Naive thymus-derived CD4-positive, alpha-beta T cell (primary cell): Measurements from ENCODE around the gene CCNE1. TPM values are rescaled to one million over a fixed set of nuclear protein-coding genes. Genes with fewer than 3 reads are reported as not detected.

ENCODE experiments used
- ATAC-seq: fragments of 150-1000 bp; cut with Tn5 transposase; 2 replicates; pipeline ENCODE4 v1.10.0; 2021; ENCODE audit warnings: mild to moderate bottlenecking, moderate library complexity
- CTCF ChIA-PET: fragments of 350-600 bp; sonication (Branson Sonifier 250); formaldehyde crosslinking; loops from one replicate; lab custom pipeline; 2021; ENCODE audit warnings: antibody characterized with exemption; lab: Charles Lee
- POLR2A ChIA-PET: fragments of 350-600 bp; sonication (Branson Sonifier 250); formaldehyde crosslinking; loops from one replicate; lab custom pipeline; 2021; ENCODE audit warnings: antibody characterized with exemption, inconsistent platforms; lab: Charles Lee
- DNase-seq, 9 donors: peaks; one replicate each; pipeline versions ENCODE4 v3.0.0 to v3.0.0-alpha.2; 2020 to 2022; ENCODE audit warnings: mixed read lengths in 1 of 9
- H3K27ac ChIP-seq: one replicate; pipeline ENCODE4 v1.7.0; 2013; ENCODE audit warnings: mild to moderate bottlenecking, low read depth, low read length, moderate library complexity
- H3K27me3 ChIP-seq, 2 donors: one replicate each; pipeline ENCODE4 v1.7.0; 2013; ENCODE audit warnings: low read length in 2 of 2, mild to moderate bottlenecking in 2 of 2, moderate library complexity in 2 of 2; ENCODE audit not compliant: control insufficient read depth in 2 of 2, insufficient read depth in 2 of 2
- H3K36me3 ChIP-seq, 3 experiments: 1 replicate in 2 of 3; 2 replicates in 1 of 3; pipeline ENCODE4 v1.7.0; 2013; ENCODE audit warnings: low read length in 3 of 3, mild to moderate bottlenecking in 3 of 3, moderate library complexity in 1 of 3; ENCODE audit not compliant: insufficient read depth in 3 of 3, control insufficient read depth in 2 of 3
- H3K4me1 ChIP-seq, 2 donors: one replicate each; pipeline ENCODE4 v1.7.0; 2013; ENCODE audit warnings: low read length in 2 of 2, mild to moderate bottlenecking in 2 of 2, moderate library complexity in 1 of 2; ENCODE audit not compliant: control insufficient read depth in 2 of 2, insufficient read depth in 2 of 2
- H3K4me3 ChIP-seq: 2 replicates; pipeline ENCODE4 v1.7.0; 2013; ENCODE audit warnings: mild to moderate bottlenecking, low read length
- H3K9me3 ChIP-seq, 3 experiments: 1 replicate in 2 of 3; 2 replicates in 1 of 3; pipeline ENCODE4 v1.7.0; 2013; ENCODE audit warnings: low read length in 3 of 3; ENCODE audit not compliant: control insufficient read depth in 2 of 3
- H3K27ac Mint-ChIP-seq, 9 donors: one replicate each; pipeline ENCODE4 v1.8.0; 2020 to 2022; ENCODE audit warnings: mixed read lengths in 9 of 9, mild to moderate bottlenecking in 8 of 9, moderate library complexity in 5 of 9, inconsistent platforms in 2 of 9
- H3K27me3 Mint-ChIP-seq, 5 donors: one replicate each; pipeline ENCODE4 v1.8.0; 2021 to 2022; ENCODE audit warnings: mixed read lengths in 5 of 5, mild to moderate bottlenecking in 1 of 5
- H3K36me3 Mint-ChIP-seq, 5 donors: one replicate each; pipeline ENCODE4 v1.8.0; 2020 to 2022; ENCODE audit warnings: mixed read lengths in 5 of 5, mild to moderate bottlenecking in 3 of 5, inconsistent platforms in 1 of 5
- H3K4me1 Mint-ChIP-seq, 7 donors: one replicate each; pipeline ENCODE4 v1.8.0; 2020 to 2022; ENCODE audit warnings: mixed read lengths in 7 of 7, mild to moderate bottlenecking in 3 of 7, inconsistent platforms in 1 of 7
- H3K4me3 Mint-ChIP-seq, 10 donors: one replicate each; pipeline ENCODE4 v1.8.0; 2020 to 2022; ENCODE audit warnings: mild to moderate bottlenecking in 10 of 10, mixed read lengths in 10 of 10, moderate library complexity in 6 of 10, inconsistent platforms in 2 of 10
- H3K9me3 Mint-ChIP-seq, 11 donors: one replicate each; pipeline ENCODE4 v1.8.0; 2020 to 2022; ENCODE audit warnings: mixed read lengths in 11 of 11, mild to moderate bottlenecking in 4 of 11, inconsistent platforms in 1 of 11, moderate library complexity in 1 of 11
- intact Hi-C, 2 donors: fragments of 100-400 bp; cut with micrococcal nuclease; formaldehyde crosslinking; loops; one replicate each; pipeline ENCODE4 v1.15.1; 2023
- polyA plus RNA-seq, 2 donors: library from polyadenylated mRNA; unstranded; fragments of 300-500 nt; fragmentation: Illumina TruSeq; gene quantifications; one replicate each; pipeline ENCODE4 v1.2.3, GENCODE V29; 2021
- total RNA-seq, 6 experiments: library from RNA in 5 of 6; stranded (reverse) in 5 of 6; gene quantifications; 1 replicate in 5 of 6; 2 replicates in 1 of 6; pipeline ENCODE4 v1.2.3 and lab custom pipeline; 2021 to 2026

Gene CCNE1
- total and polyA plus RNA-seq, 7 experiments from 2014 or later = 1.9 to 36.1 (median 6.1) TPM

GRCh38 chr19:29851769-29852521, 40.2 kb downstream of the CCNE1 start:
- H3K9me3 Mint-ChIP-seq = peaks cover 0 to 2% (median 0%) of the 10 kb centered on the region in 11 donors
- H3K36me3 Mint-ChIP-seq = no peaks in the 10 kb centered on the region
- no peak for ATAC-seq
- Histone ChIP-seq H3K4me1 (no peaks in the 10 kb centered on the region), H3K9me3 (no peaks in the 10 kb centered on the region), H3K27ac (no peak overlapping the region), H3K36me3 (no peaks in the 10 kb centered on the region), H3K27me3 (no peaks in the 10 kb centered on the region), H3K4me3 (no peak overlapping the region)
- no peaks in the 10 kb centered on the region for H3K27me3 Mint-ChIP-seq
- H3K4me3 Mint-ChIP-seq = no peak overlapping the region
- POLR2A ChIA-PET = no interaction called here
- peaks cover 0 to 13% (median 0%) of the 10 kb centered on the region in 7 donors for H3K4me1 Mint-ChIP-seq
- DNase-seq = no peak
- CTCF ChIA-PET = no interaction called here
- intact Hi-C loops = no loop called here
- H3K27ac Mint-ChIP-seq = peak overlapping the region in 1 of 9 donors; percentile 25

- POLR2A ChIA-PET = no interaction called here
- no peak overlapping the region for H3K4me3 Mint-ChIP-seq
- H3K9me3 Mint-ChIP-seq = peaks cover 0 to 2% (median 0%) of the 10 kb centered on the region in 11 donors
- H3K4me3 ChIP-seq = no peak overlapping the region
- peaks cover 0 to 16% (median 0%) of the 10 kb centered on the region in 7 donors for H3K4me1 Mint-ChIP-seq
- intact Hi-C loops = no loop called here
- no peaks in the 10 kb centered on the region for H3K36me3 Mint-ChIP-seq
- H3K27ac ChIP-seq = no peak overlapping the region
- ATAC-seq = no peak
- peak overlapping the region in 1 of 9 donors; percentile 21 for H3K27ac Mint-ChIP-seq
- peaks cover 0 to 3% of the 10 kb centered on the region in 2 donors for H3K4me1 ChIP-seq
- CTCF ChIA-PET = interaction anchor here (0.6 to 0.9 kb wide), 3 partner anchors 9 to 94 kb away, joined by 3 to 4 read pairs (median 4); no protein-coding TSS in a partner anchor
- peaks cover 0 to 4% (median 0%) of the 10 kb centered on the region in 5 donors for H3K27me3 Mint-ChIP-seq
- H3K9me3 ChIP-seq = no peaks in the 10 kb centered on the region
- DNase-seq = no peak
- H3K27me3 ChIP-seq = peaks cover 0 to 4% of the 10 kb centered on the region in 2 donors
- H3K36me3 ChIP-seq = no peaks in the 10 kb centered on the region
Measured at GRCh38 chr19:29854033-29854432, 42.2 kb downstream of the CCNE1 start.

GRCh38 chr19:29855087-29855486, 43.3 kb downstream of the CCNE1 start:
- CTCF ChIA-PET = interaction anchor here (0.7 to 1.6 kb wide), 4 partner anchors 10 to 23 kb away, joined by 3 to 5 read pairs (median 4); no protein-coding TSS in a partner anchor
- no peak for DNase-seq
- POLR2A ChIA-PET = no interaction called here
- no peak overlapping the region for H3K4me3 ChIP-seq
- H3K4me3 Mint-ChIP-seq = no peak overlapping the region
- no peak overlapping the region for H3K27ac Mint-ChIP-seq
- H3K36me3 Mint-ChIP-seq = no peaks in the 10 kb centered on the region
- ATAC-seq = no peak
- H3K4me1 Mint-ChIP-seq = peaks cover 0 to 16% (median 0%) of the 10 kb centered on the region in 7 donors
- no peaks in the 10 kb centered on the region for H3K9me3 Mint-ChIP-seq
- H3K36me3 ChIP-seq = no peaks in the 10 kb centered on the region
- peaks cover 0 to 4% of the 10 kb centered on the region in 2 donors for H3K27me3 ChIP-seq
- H3K27me3 Mint-ChIP-seq = peaks cover 0 to 4% (median 0%) of the 10 kb centered on the region in 5 donors
- no peaks in the 10 kb centered on the region for H3K9me3 ChIP-seq
- peaks cover 0 to 3% of the 10 kb centered on the region in 2 donors for H3K4me1 ChIP-seq
- no peak overlapping the region for H3K27ac ChIP-seq
- intact Hi-C loops = no loop called here

- peaks cover 0 to 4% (median 0%) of the 10 kb centered on the region in 5 donors for H3K27me3 Mint-ChIP-seq
- H3K4me1 Mint-ChIP-seq = peaks cover 0 to 19% (median 3%) of the 10 kb centered on the region in 7 donors
- H3K9me3 Mint-ChIP-seq = no peaks in the 10 kb centered on the region
- H3K4me1 ChIP-seq = peaks cover 0 to 3% of the 10 kb centered on the region in 2 donors
- H3K36me3 ChIP-seq = no peaks in the 10 kb centered on the region
- no peak overlapping the region for H3K4me3 ChIP-seq
- DNase-seq (no peak), ATAC-seq (no peak)
- no peak overlapping the region for H3K4me3 Mint-ChIP-seq
- peaks cover 0 to 4% of the 10 kb centered on the region in 2 donors for H3K27me3 ChIP-seq
- ChIA-PET CTCF (interaction anchor here (1.1 to 1.6 kb wide), 2 partner anchors 11 to 17 kb away, joined by 3 to 5 read pairs; no protein-coding TSS in a partner anchor), POLR2A (interaction anchor here (2.7 kb wide), 1 partner anchor 10 kb away, joined by 11 read pairs; no protein-coding TSS in a partner anchor)
- H3K27ac Mint-ChIP-seq = no peak overlapping the region
- no peaks in the 10 kb centered on the region for H3K36me3 Mint-ChIP-seq
- no peaks in the 10 kb centered on the region for H3K9me3 ChIP-seq
- intact Hi-C loops = no loop called here
- H3K27ac ChIP-seq = no peak overlapping the region
Measured at GRCh38 chr19:29855741-29856500, 44.1 kb downstream of the CCNE1 start.

- H3K27ac ChIP-seq = no peak overlapping the region
- peaks cover 0 to 7% of the 10 kb centered on the region in 2 donors for H3K27me3 ChIP-seq
- Mint-ChIP-seq H3K9me3 (no peaks in the 10 kb centered on the region), H3K27me3 (peaks cover 0 to 11% (median 4%) of the 10 kb centered on the region in 5 donors), H3K36me3 (no peaks in the 10 kb centered on the region), H3K4me1 (peaks cover 0 to 11% (median 3%) of the 10 kb centered on the region in 7 donors), H3K4me3 (no peak overlapping the region), H3K27ac (no peak overlapping the region)
- no peaks in the 10 kb centered on the region for H3K36me3 ChIP-seq
- no peaks in the 10 kb centered on the region for H3K9me3 ChIP-seq
- intact Hi-C loops = loop anchor here in 1 of 2 donors (1.0 kb wide), 1 partner anchor 15 kb away; no protein-coding TSS in a partner anchor
- ChIA-PET CTCF (interaction anchor here (0.6 to 1.6 kb wide), 8 partner anchors 15 to 142 kb away, joined by 3 to 7 read pairs (median 4); no protein-coding TSS in a partner anchor), POLR2A (interaction anchor here (1.2 to 2.7 kb wide), 2 partner anchors 13 to 27 kb away, joined by 3 to 11 read pairs; no protein-coding TSS in a partner anchor)
- peak in 7 of 9 donors; percentile 32 to 48 (median 37) for DNase-seq
- H3K4me1 ChIP-seq = peaks cover 0 to 3% of the 10 kb centered on the region in 2 donors
- no peak overlapping the region for H3K4me3 ChIP-seq
- ATAC-seq = peak; percentile 80
Measured at GRCh38 chr19:29858000-29858596, 46.3 kb downstream of the CCNE1 start.

- H3K9me3 Mint-ChIP-seq = no peaks in the 10 kb centered on the region
- ChIA-PET POLR2A (interaction anchor here (0.9 to 2.7 kb wide), 3 partner anchors 13 to 28 kb away, joined by 3 to 11 read pairs (median 3); no protein-coding TSS in a partner anchor), CTCF (interaction anchor here (1.0 to 1.6 kb wide), 4 partner anchors 14 to 128 kb away, joined by 3 to 5 read pairs (median 4); no protein-coding TSS in a partner anchor)
- DNase-seq (no peak), ATAC-seq (no peak)
- H3K4me1 ChIP-seq = peaks cover 0 to 3% of the 10 kb centered on the region in 2 donors
- H3K36me3 Mint-ChIP-seq = no peaks in the 10 kb centered on the region
- no peak overlapping the region for H3K27ac ChIP-seq
- no peaks in the 10 kb centered on the region for H3K36me3 ChIP-seq
- H3K4me3 ChIP-seq = no peak overlapping the region
- H3K27me3 Mint-ChIP-seq = peaks cover 2 to 11% (median 5%) of the 10 kb centered on the region in 5 donors
- intact Hi-C loops = loop anchor here in 1 of 2 donors (1.0 kb wide), 1 partner anchor 15 kb away; no protein-coding TSS in a partner anchor
- no peak overlapping the region for H3K27ac Mint-ChIP-seq
- no peaks in the 10 kb centered on the region for H3K9me3 ChIP-seq
- H3K4me1 Mint-ChIP-seq = peaks cover 0 to 11% (median 3%) of the 10 kb centered on the region in 7 donors
- H3K27me3 ChIP-seq = peaks cover 0 to 7% of the 10 kb centered on the region in 2 donors
- no peak overlapping the region for H3K4me3 Mint-ChIP-seq
Measured at GRCh38 chr19:29858621-29859020, 46.8 kb downstream of the CCNE1 start.
